GM18526 (cell line): ENCODE data around the gene SPDYE4.

Experiments used
- POLR2A ChIP-seq: IDR thresholded peaks from 3 replicates; pipeline ENCODE4 v1.6.1; 2011; ENCODE audit not compliant: insufficient read length; ENCODE audit errors: extremely low read depth

The SPDYE4 gene

GRCh38 chr17:8710813-8711212 lies 47.5 kb downstream of the SPDYE4 start:
- TF ChIP-seq POLR2A = no peak

GRCh38 chr17:8709006-8709405 lies 49.3 kb downstream of the SPDYE4 start:
- TF ChIP-seq POLR2A = no peak

- no peak for TF ChIP-seq POLR2A
Observed at GRCh38 chr17:8708025-8708461, 50.3 kb downstream of the SPDYE4 start.

- no peak for TF ChIP-seq POLR2A
Observed at GRCh38 chr17:8707332-8708024, 50.9 kb downstream of the SPDYE4 start.

GRCh38 chr17:8706431-8706830 lies 51.9 kb downstream of the SPDYE4 start:
- no peak for TF ChIP-seq POLR2A

GRCh38 chr17:8705427-8705826 lies 52.9 kb downstream of the SPDYE4 start:
- TF ChIP-seq POLR2A = no peak

GRCh38 chr17:8703001-8703400 lies 55.3 kb downstream of the SPDYE4 start:
- TF ChIP-seq POLR2A = no peak

- no peak for TF ChIP-seq POLR2A
Observed at GRCh38 chr17:8701754-8702153, 56.6 kb downstream of the SPDYE4 start.

- no peak for TF ChIP-seq POLR2A
Observed at GRCh38 chr17:8701221-8701620, 57.1 kb downstream of the SPDYE4 start.
